ENCODE data around the gene ABHD8. TPM values are rescaled to one million over a fixed set of nuclear protein-coding genes. Genes with fewer than 3 reads are reported as not detected.

The ABHD8 gene, protein sequence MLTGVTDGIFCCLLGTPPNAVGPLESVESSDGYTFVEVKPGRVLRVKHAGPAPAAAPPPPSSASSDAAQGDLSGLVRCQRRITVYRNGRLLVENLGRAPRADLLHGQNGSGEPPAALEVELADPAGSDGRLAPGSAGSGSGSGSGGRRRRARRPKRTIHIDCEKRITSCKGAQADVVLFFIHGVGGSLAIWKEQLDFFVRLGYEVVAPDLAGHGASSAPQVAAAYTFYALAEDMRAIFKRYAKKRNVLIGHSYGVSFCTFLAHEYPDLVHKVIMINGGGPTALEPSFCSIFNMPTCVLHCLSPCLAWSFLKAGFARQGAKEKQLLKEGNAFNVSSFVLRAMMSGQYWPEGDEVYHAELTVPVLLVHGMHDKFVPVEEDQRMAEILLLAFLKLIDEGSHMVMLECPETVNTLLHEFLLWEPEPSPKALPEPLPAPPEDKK
- total RNA-seq = 1 to 10 TPM; 3.6 to 4.5 (median 3.7) TPM

DNA sequence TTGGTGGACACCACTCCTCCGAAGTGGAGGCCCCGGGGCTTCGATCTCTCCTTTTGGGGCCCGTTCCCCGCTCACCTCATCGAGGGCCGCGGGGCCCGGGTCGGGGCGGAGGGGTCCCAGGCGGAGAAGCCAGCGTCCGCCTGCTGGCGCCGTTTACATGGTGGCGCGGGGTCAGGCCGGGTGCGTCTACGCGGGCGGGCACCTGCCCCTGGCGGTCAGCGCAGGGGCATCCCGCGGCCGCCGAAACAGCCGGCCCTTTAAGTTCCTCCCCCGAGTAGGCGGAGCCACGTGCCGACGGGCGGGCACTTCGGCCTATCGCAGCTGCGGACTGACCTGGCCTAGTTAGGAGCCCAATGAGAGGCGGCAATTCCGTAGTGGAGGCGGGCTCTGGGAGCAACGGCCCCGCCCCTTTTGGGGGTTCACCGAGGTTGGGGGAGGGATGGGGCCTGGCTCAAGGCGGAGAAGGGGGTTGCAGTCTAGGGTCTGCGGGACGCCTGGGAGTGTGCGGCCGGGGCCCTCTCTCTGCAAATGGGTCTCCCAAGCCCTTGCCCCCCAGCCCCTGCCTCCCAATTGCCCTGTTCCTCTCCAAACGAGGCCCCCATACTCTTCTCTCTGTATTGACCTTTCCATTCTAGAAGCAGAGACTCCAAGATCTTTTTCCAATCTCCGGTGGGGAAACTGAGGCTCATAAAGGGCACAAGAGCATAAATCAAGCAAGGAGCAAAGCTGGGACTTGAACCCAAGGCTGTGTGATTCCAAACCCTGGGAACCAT is at the start of gene ABHD8:
Gene ABHD8, minus strand, starts transcription at position 259 of the 773 bp plus-strand sequence. CDS start 1,809 bp downstream, outside the sequence.
- DNase-seq (peak; percentile 90), ATAC-seq (peak; percentile 79 to 82)
- peaks cover 28% of the 10 kb centered on the region for H3K4me1 Mint-ChIP-seq (ENCODE audit: low read depth)
- H3K9me3 Mint-ChIP-seq = no peaks in the 10 kb centered on the region
- H3K27me3 Mint-ChIP-seq (ENCODE audit: low read depth) = no peaks in the 10 kb centered on the region
- H3K36me3 Mint-ChIP-seq (ENCODE audit: insufficient read depth) = no peaks in the 10 kb centered on the region
- H3K4me3 Mint-ChIP-seq = peak within 1 kb of the TSS; percentile 66

DNA sequence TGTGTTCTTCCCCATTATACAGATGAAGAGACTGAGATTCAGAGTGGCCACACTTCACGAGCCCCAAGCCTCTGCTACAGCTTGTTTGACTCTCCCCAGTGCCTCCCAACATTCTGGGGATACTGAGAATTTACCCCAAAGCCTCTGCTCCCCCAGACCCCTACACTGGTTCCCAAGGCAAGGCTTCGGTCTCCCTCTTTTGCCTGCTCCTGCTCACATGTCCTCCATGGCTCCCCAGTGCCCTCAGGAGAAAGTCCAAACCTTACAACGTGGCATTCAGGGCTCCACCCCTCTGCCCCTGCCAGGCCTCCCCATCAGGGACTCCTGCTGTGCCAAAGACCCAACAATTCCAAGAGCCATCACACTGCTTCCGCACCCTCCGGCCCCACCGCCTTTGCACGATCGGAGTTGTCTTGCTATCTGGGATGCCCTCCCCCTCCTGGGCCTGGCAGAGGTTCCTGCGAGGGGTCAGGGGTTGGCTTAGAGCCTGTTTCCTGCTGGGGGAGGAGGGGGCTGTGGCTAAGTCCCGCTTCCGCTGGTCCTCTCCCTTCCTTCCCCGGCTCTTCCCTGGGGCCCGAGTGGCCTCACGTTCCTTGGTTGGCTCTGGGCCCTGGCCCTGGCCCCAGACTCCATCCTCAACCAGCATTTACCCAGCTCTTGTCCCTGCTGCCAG is 49.5 kb upstream of the ABHD8 start:
- Mint-ChIP-seq H3K4me1 (ENCODE audit: low read depth) (peaks cover 2% of the 10 kb centered on the region), H3K4me3 (no peak overlapping the region), H3K9me3 (no peaks in the 10 kb centered on the region), H3K36me3 (ENCODE audit: insufficient read depth) (no peaks in the 10 kb centered on the region), H3K27me3 (ENCODE audit: low read depth) (peaks cover 23% of the 10 kb centered on the region)
- DNase-seq (no peak), ATAC-seq (no peak)

DNA sequence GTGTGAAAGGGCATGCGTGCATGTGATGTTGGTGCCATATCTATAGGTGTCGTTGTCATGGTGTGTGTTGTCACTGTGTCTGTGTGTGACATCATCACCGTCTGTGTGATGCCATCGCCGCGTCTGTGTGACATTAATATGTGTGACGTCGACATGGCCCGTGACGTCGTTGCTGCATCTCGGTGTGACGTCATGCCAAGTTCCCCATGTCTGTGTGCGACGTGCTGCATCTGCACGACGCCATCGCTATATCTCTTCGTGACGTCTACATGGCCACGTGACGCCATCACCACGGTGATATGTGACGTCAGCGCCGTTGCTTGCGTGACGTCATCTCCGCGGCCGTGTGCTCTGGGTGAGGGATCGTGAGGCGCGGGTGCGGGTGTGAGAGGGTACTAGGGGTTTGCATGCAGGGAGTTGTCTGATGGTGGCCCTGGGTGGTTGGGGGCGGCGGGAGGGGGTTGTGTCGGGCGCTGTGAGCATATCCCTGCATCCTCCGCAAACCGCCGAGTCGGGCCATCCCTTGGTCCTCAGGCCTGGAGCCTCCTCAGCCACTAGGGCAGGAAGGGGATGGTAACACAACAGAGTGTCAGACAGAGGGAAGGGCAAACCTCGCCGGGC is 48.7 kb upstream of the ABHD8 start:
- ATAC-seq = no peak
- no peak for DNase-seq
- H3K4me3 Mint-ChIP-seq = no peak overlapping the region
- H3K4me1 Mint-ChIP-seq (ENCODE audit: low read depth) = peaks cover 2% of the 10 kb centered on the region
- no peaks in the 10 kb centered on the region for H3K9me3 Mint-ChIP-seq
- no peaks in the 10 kb centered on the region for H3K36me3 Mint-ChIP-seq (ENCODE audit: insufficient read depth)
- H3K27me3 Mint-ChIP-seq (ENCODE audit: low read depth) = peaks cover 30% of the 10 kb centered on the region

DNA sequence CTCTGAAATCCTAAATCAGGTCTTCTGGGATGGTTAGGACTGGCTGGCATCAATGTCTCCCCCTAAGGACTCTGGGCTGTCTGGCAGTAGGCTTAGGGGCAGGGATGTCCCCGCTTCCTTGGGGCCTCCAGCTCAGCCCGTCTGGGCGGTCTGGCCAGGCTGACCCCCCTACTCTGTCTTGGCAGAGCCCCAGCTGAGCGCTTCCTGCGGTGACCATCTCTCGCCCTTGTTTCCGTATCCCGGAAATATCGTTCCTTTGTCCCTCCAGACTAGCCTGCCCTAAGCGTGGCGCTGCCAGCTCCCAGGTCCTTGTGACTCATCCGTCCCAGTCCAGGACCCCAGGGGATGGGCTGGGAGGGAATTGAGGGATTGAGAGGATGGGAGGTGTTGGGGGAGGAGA is 45.5 kb upstream of the ABHD8 start:
- Mint-ChIP-seq H3K36me3 (ENCODE audit: insufficient read depth) (no peaks in the 10 kb centered on the region), H3K27me3 (ENCODE audit: low read depth) (peaks cover 31% of the 10 kb centered on the region), H3K4me1 (ENCODE audit: low read depth) (peaks cover 7% of the 10 kb centered on the region), H3K9me3 (no peaks in the 10 kb centered on the region), H3K4me3 (no peak overlapping the region)
- ATAC-seq (no peak), DNase-seq (no peak)

DNA sequence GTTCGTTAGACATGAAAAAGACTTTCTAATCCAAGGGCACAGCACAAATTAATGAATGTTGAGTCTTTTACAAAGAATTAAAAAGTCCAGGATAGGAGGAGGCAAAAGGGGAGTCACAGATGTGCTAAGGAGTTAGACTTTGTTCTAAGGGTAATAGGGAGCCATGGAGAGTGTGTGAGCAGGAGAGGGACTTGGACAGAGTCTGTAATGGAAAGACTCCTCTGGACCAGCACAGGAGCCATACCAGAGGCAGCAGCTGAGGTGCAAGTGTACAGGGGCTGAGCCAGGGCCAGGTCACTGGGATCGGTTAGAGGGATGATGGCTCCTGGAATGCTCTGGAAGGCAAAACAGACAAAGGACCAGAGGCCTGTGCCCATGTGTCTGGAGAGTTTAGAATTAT is 44.7 kb upstream of the ABHD8 start:
- Mint-ChIP-seq H3K9me3 (no peaks in the 10 kb centered on the region), H3K4me3 (no peak overlapping the region), H3K36me3 (ENCODE audit: insufficient read depth) (no peaks in the 10 kb centered on the region), H3K27me3 (ENCODE audit: low read depth) (peaks cover 27% of the 10 kb centered on the region), H3K4me1 (ENCODE audit: low read depth) (peaks cover 7% of the 10 kb centered on the region)
- ATAC-seq (no peak), DNase-seq (no peak)

DNA sequence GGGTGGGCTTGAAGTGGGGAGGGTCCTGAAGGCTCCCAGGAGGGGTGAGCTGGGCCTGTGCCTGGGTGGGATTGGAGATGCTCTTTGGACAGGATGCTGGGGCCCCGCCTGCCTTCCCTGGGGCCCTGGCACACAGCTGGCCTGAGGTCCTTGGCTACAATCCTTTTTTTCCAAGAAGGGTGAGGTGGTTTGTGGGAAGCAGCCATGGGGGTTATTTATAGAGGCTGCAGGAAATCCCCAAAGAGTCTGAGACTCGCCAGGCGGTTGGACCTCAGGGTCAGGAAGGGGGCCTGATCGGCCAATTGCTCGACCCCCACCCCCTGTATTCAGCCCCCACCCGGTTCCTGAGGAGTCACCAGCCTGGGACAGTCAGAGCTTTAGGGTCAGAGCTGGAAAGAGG is 44.1 kb upstream of the ABHD8 start:
- no peak for DNase-seq
- Mint-ChIP-seq H3K36me3 (ENCODE audit: insufficient read depth) (no peaks in the 10 kb centered on the region), H3K27me3 (ENCODE audit: low read depth) (peaks cover 22% of the 10 kb centered on the region), H3K9me3 (no peaks in the 10 kb centered on the region), H3K4me1 (ENCODE audit: low read depth) (peaks cover 7% of the 10 kb centered on the region), H3K4me3 (no peak overlapping the region)
- no peak for ATAC-seq

DNA sequence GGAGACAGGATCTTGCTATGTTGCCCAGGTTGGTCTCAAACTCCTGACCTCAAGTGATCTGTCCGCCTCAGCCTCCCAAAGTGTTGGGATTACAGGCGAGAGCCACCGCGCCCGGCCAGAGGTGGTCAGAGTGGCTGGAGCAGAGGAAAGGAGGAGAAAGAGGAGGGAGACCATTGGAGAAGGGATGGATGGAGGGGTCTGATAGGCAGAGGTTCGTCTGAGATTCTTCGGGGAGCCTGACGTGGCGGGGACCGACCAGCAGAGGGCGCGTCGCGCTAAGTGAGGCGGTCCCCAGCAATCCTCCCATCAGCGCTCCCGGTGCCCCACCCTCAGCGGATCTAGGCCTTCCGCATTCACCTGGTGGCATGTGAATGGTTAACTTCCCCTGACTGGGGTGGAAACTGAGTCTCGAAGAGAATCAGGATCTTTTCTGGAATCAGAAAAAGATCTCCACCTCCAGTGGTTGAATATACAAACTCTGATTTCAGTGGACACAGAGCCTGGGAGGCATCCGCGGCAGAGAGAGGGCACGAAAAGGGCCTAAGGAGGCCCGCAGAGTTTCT is 43.0 kb upstream of the ABHD8 start:
- Mint-ChIP-seq H3K4me3 (no peak overlapping the region), H3K27me3 (ENCODE audit: low read depth) (peaks cover 17% of the 10 kb centered on the region)
- peak; percentile 77 for DNase-seq

DNA sequence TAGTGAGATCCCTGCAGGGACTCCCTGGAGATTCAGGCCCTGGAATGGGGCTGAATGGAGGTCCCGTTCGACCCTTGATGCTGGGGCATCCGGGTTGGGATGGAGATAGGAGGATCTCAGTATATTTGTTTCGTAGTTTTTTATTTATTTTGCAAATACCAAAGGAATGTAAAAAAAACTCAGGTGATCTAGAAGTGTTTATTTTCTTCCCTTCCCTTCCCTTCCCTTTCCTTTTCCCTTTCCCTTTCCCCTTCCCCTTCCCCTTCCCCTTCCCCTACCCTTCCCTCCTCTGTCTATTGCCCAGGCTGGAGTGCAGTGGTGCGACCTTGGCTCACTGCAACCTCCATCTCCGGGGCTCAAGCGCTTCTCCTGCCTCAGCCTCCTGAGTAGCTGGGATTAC is 38.6 kb upstream of the ABHD8 start:
- no peak overlapping the region for H3K4me3 Mint-ChIP-seq
- ATAC-seq (no peak), DNase-seq (no peak)
- H3K36me3 Mint-ChIP-seq (ENCODE audit: insufficient read depth) = no peaks in the 10 kb centered on the region
- H3K27me3 Mint-ChIP-seq (ENCODE audit: low read depth) = no peaks in the 10 kb centered on the region
- peaks cover 17% of the 10 kb centered on the region for H3K4me1 Mint-ChIP-seq (ENCODE audit: low read depth)
- no peaks in the 10 kb centered on the region for H3K9me3 Mint-ChIP-seq

More for the DNA sequence above, 43.0 kb upstream of the ABHD8 start:
- Mint-ChIP-seq H3K4me1 (ENCODE audit: low read depth) (peaks cover 7% of the 10 kb centered on the region), H3K36me3 (ENCODE audit: insufficient read depth) (no peaks in the 10 kb centered on the region), H3K9me3 (no peaks in the 10 kb centered on the region)
- peak; percentile 96 to 98 for ATAC-seq

DNA sequence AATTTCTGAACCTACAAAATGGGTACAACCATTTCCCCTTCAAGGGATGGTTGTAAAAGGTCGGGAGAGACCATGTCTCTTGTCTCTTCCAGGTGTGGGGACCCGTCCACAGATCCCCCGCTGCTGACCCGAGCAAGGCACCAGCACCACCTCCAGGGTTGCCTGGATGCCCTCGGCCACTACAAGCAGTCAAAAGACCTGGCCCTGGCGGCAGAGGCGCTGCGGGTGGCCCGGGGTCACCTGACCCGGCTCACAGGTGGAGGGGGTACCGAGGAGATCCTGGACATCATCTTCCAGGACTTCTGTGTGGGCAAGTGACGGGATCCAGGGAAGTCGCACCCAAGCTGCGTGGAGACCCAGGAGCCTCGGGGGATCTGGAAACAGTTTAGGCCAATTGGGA is 38.2 kb upstream of the ABHD8 start:
- DNase-seq (no peak), ATAC-seq (no peak)
- Mint-ChIP-seq H3K36me3 (ENCODE audit: insufficient read depth) (no peaks in the 10 kb centered on the region), H3K4me3 (no peak overlapping the region), H3K27me3 (ENCODE audit: low read depth) (no peaks in the 10 kb centered on the region), H3K9me3 (no peaks in the 10 kb centered on the region), H3K4me1 (ENCODE audit: low read depth) (peaks cover 19% of the 10 kb centered on the region)

DNA sequence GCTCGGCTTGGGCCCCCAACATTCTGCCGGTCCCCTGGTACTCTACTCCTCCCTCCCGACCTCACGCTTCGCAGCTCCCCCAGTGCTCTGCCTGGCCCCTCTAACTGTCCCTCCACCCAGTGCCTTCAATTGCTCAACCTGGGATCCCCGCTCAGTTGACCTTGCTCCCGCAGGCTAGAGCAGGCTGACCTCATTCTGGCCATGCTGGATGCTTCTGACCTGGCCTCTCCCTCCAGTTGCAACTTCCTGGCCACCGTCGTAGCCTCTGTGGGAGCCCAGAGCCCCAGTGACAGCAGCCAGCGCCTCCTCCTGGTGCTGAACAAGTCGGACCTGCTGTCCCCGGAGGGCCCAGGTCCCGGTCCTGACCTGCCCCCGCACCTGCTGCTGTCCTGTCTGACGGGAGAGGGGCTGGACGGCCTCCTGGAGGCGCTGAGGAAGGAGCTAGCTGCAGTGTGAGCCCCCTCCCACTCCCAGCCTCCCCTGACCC is 37.7 kb upstream of the ABHD8 start:
- H3K4me1 Mint-ChIP-seq (ENCODE audit: low read depth) = peaks cover 16% of the 10 kb centered on the region
- H3K9me3 Mint-ChIP-seq = no peaks in the 10 kb centered on the region
- no peak overlapping the region for H3K4me3 Mint-ChIP-seq
- ATAC-seq (no peak), DNase-seq (no peak)
- H3K36me3 Mint-ChIP-seq (ENCODE audit: insufficient read depth) = no peaks in the 10 kb centered on the region
- no peaks in the 10 kb centered on the region for H3K27me3 Mint-ChIP-seq (ENCODE audit: low read depth)

DNA sequence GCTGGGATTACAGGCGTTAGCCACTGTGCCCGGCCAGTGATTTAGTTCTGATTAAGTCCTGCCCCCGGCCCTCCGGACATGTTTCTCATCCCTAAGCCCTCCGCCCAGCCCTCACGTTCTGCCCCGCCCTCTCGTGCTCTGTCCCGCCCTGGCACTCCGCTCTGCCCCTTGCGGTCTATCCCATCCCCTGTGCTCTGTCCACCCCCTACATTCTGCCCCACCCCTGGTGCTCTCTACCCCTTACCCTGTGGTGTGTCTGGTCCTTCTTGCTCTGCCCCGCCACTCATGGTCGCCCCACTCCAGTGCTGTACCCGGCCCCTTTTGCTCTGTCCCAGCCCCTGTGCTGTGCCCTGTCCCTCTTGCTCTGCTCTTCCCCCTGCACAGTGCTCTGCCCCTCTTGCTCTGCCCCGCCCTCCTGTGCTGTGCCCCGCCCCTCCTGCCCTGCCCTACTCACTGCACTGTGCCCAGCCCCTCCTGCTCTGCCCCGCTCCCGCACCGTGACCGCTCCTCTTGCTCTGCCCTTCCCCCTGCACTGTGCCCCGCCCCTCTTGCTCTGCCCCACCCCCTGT is 37.2 kb upstream of the ABHD8 start:
- no peak for ATAC-seq
- DNase-seq = no peak
- Mint-ChIP-seq H3K9me3 (no peaks in the 10 kb centered on the region), H3K4me1 (ENCODE audit: low read depth) (peaks cover 19% of the 10 kb centered on the region), H3K36me3 (ENCODE audit: insufficient read depth) (no peaks in the 10 kb centered on the region), H3K4me3 (no peak overlapping the region), H3K27me3 (ENCODE audit: low read depth) (no peaks in the 10 kb centered on the region)

DNA sequence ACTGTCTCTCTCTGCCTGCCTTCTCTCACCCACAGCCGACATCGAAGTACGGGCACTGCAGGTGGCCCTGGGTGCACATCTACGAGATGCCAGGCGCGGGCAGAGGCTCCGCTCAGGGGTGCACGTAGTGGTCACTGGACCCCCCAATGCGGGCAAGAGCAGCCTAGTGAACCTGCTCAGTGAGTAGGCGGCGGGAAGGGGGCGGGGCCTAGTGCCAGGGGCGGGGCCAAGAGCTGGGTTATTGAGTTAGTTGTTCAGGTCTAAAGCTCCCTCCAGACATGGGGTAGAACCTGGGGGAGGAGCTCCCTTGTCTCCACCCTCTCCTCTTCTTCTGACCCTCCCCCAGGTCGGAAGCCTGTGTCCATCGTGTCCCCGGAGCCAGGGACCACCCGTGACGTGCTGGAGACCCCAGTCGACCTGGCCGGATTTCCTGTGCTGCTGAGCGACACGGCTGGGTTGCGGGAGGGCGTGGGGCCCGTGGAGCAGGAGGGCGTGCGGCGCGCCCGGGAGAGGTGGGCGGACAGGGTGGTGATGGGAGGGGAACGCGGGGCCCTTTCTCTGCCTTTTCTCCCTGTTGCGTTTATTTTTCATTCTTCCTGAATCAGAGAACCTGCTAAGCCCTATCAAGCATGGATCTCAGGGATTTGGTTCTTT is 36.0 kb upstream of the ABHD8 start:
- Mint-ChIP-seq H3K36me3 (ENCODE audit: insufficient read depth) (no peaks in the 10 kb centered on the region), H3K4me3 (peak overlapping the region; percentile 85), H3K9me3 (no peaks in the 10 kb centered on the region), H3K27me3 (ENCODE audit: low read depth) (no peaks in the 10 kb centered on the region), H3K4me1 (ENCODE audit: low read depth) (peaks cover 25% of the 10 kb centered on the region)
- DNase-seq (no peak), ATAC-seq (no peak)

DNA sequence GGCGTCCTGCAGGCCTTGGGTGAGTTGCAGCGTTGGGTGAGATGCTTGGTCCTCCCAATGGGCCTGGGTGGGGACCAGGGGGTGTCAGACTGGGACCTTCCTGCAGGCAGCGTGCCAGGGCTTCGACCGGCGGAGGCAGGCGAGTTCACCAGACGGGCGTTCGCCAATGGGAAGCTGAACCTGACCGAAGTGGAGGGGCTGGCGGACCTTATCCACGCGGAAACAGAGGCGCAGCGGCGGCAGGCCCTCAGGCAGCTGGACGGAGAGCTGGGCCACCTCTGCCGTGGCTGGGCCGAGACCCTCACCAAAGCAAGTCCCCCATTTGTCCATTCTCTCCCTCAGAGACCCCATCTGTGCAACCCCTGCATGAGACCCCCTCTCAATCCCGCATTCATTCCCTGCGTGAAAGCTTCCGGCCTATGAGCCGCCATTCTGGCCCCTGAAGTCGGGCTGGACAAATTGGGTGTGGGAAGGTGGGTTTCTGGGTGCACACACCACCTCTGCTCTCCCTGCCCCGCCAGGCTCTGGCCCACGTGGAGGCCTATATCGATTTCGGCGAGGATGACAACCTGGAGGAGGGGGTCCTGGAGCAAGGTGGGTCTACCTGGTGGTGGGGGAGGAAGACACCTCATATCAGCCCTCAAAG is 35.3 kb upstream of the ABHD8 start:
- Mint-ChIP-seq H3K4me3 (peak overlapping the region; percentile 85), H3K9me3 (no peaks in the 10 kb centered on the region)

More for the DNA sequence above, 35.3 kb upstream of the ABHD8 start:
- ATAC-seq (no peak), DNase-seq (no peak)
- H3K27me3 Mint-ChIP-seq (ENCODE audit: low read depth) = no peaks in the 10 kb centered on the region
- peaks cover 29% of the 10 kb centered on the region for H3K4me1 Mint-ChIP-seq (ENCODE audit: low read depth)
- no peaks in the 10 kb centered on the region for H3K36me3 Mint-ChIP-seq (ENCODE audit: insufficient read depth)
